A549 (cell line): Measurements from ENCODE around the gene PUM2. TPM values are rescaled to one million over a fixed set of nuclear protein-coding genes. Genes with fewer than 3 reads are reported as not detected.

Experiments
- ATAC-seq, 2 experiments: fragments of 200-7000 bp in 1 of 2; fragments of >200 bp in 1 of 2; cut with Nextera tagmentation in 1 of 2; cut with Tn5 transposase in 1 of 2; 3 replicates each; pipeline versions ENCODE4 v1.8.0 to v1.9.1; 2018 to 2020; ENCODE audit warnings: mild to moderate bottlenecking in 1 of 2, moderate library complexity in 1 of 2
- CTCF ChIA-PET: fragments of 300-600 bp; sonication (Branson Sonifier 250); formaldehyde crosslinking; extraction: SDS; loops from one replicate; lab custom pipeline; 2021; ENCODE audit warnings: antibody characterized with exemption, inconsistent platforms; lab: Yijun Ruan, JAX
- POLR2A ChIA-PET: fragments of 350-600 bp; formaldehyde crosslinking; extraction: SDS; loops from one replicate; lab custom pipeline; 2021; ENCODE audit warnings: antibody characterized with exemption, inconsistent platforms; lab: Yijun Ruan, JAX
- DNase-seq, 2 experiments: peaks; one replicate each; pipeline versions ENCODE4 v3.0.0 to v3.0.0-alpha.2; 2011 to 2016; ENCODE audit warnings: low read depth in 1 of 2, low spot score in 1 of 2
- FAIRE-seq: peaks from 2 replicates; lab custom pipeline; 2011; peaks lifted over from hg19 to GRCh38; lab: Jason Lieb, UNC
- H3K27ac ChIP-seq, 2 experiments: fragments of >200 bp; sonication (Bioruptor Twin); formaldehyde crosslinking; 3 replicates each; pipeline ENCODE4 v1.5.1; 2016 to 2017
- H3K4me1 ChIP-seq: fragments of >200 bp; sonication (Bioruptor Twin); formaldehyde crosslinking; 3 replicates; pipeline ENCODE4 v1.6.1; 2016
- H3K4me2 ChIP-seq: fragments of >200 bp; sonication (Bioruptor Twin); formaldehyde crosslinking; 3 replicates; pipeline ENCODE4 v1.6.1; 2016
- H3K4me3 ChIP-seq: fragments of >200 bp; sonication (Bioruptor Twin); formaldehyde crosslinking; 3 replicates; pipeline ENCODE4 v1.5.1; 2016
- H3K9me3 ChIP-seq: fragments of >200 bp; sonication (Bioruptor Twin); formaldehyde crosslinking; 3 replicates; pipeline ENCODE4 v1.6.1; 2016
- CBX2 ChIP-seq: fragments of 200-600 bp; sonication (generic); IDR thresholded peaks from 2 replicates; pipeline ENCODE4 v1.6.1; 2016; ENCODE audit warnings: low read depth, mild to moderate bottlenecking, borderline replicate concordance
- CBX8 ChIP-seq: fragments of 200-600 bp; sonication (generic); IDR thresholded peaks from 2 replicates; pipeline ENCODE4 v1.6.1; 2016
- CEBPB ChIP-seq, 2 experiments: fragments of >200 bp in 1 of 2; sonication (Bioruptor Twin) in 1 of 2; formaldehyde crosslinking in 1 of 2; IDR thresholded peaks; 2 replicates each; pipeline ENCODE4 v1.6.1; 2012 to 2016
- CHD4 ChIP-seq: fragments of 200-600 bp; sonication (generic); IDR thresholded peaks from 2 replicates; pipeline ENCODE4 v1.6.1; 2016; ENCODE audit warnings: antibody characterized with exemption, mild to moderate bottlenecking, borderline replicate concordance
- EHMT2 ChIP-seq: fragments of 200-600 bp; sonication (generic); IDR thresholded peaks from 2 replicates; pipeline ENCODE4 v1.6.1; 2016; ENCODE audit warnings: antibody characterized with exemption, low read depth, mild to moderate bottlenecking, moderate library complexity
- ESRRA ChIP-seq: fragments of 150-350 bp; IDR thresholded peaks from 2 replicates; pipeline ENCODE4 v1.6.1; 2014; ENCODE audit warnings: mild to moderate bottlenecking, low read length, borderline replicate concordance
- GATA3 ChIP-seq: IDR thresholded peaks from 2 replicates; pipeline ENCODE4 v1.6.1; 2012; ENCODE audit warnings: borderline replicate concordance
- HDAC2 ChIP-seq: fragments of 200-600 bp; sonication (generic); IDR thresholded peaks from 2 replicates; pipeline ENCODE4 v1.6.1; 2016
- HEYL ChIP-seq: fragments of 250-450 bp; sonication (Bioruptor Pico); IDR thresholded peaks from 2 replicates; pipeline ENCODE4 v1.8.0; 2021; ENCODE audit warnings: mild to moderate bottlenecking, moderate library complexity
- HOXA7 ChIP-seq: fragments of 250-450 bp; sonication (Bioruptor Pico); IDR thresholded peaks from 2 replicates; pipeline ENCODE4 v1.5.0; 2020; ENCODE audit warnings: mild to moderate bottlenecking, moderate library complexity
- JUN ChIP-seq, 2 experiments: fragments of >200 bp; sonication (Bioruptor Twin); formaldehyde crosslinking; IDR thresholded peaks; 2 replicates in 1 of 2; 3 replicates in 1 of 2; pipeline ENCODE4 v1.6.1; 2016 to 2017
- KDM5A ChIP-seq: fragments of 200-600 bp; sonication (generic); IDR thresholded peaks from 2 replicates; pipeline ENCODE4 v1.6.1; 2016; ENCODE audit warnings: antibody characterized with exemption, mild to moderate bottlenecking
- MAZ ChIP-seq: fragments of 150-350 bp; IDR thresholded peaks from 2 replicates; pipeline ENCODE4 v1.6.1; 2014; ENCODE audit warnings: antibody characterized with exemption, low read depth, low read length, borderline replicate concordance
- MYC ChIP-seq: IDR thresholded peaks from 2 replicates; pipeline ENCODE4 v1.6.1; 2012; ENCODE audit warnings: mild to moderate bottlenecking, inconsistent platforms, low read length, improper control_type of control experiment, borderline replicate concordance
- NFE2L2 ChIP-seq: fragments of 150-350 bp; conservative IDR thresholded peaks from 2 replicates; pipeline ENCODE4 v1.6.1; 2014; ENCODE audit warnings: low read length
- NPAS2 ChIP-seq: fragments of 250-450 bp; sonication (Bioruptor Pico); IDR thresholded peaks from 2 replicates; pipeline ENCODE4 v1.8.0; 2022; ENCODE audit warnings: mild to moderate bottlenecking, moderate library complexity, borderline replicate concordance
- NR3C1 ChIP-seq: fragments of >200 bp; sonication (Bioruptor Twin); formaldehyde crosslinking; IDR thresholded peaks from 3 replicates; pipeline ENCODE4 v1.6.1; 2017
- POLR2A ChIP-seq: IDR thresholded peaks from 2 replicates; pipeline ENCODE4 v1.6.1; 2012; ENCODE audit warnings: mild to moderate bottlenecking, low read length
- POLR2AphosphoS2 ChIP-seq: conservative IDR thresholded peaks from 2 replicates; pipeline ENCODE4 v1.6.1; 2012; ENCODE audit warnings: low read length, improper control_type of control experiment, inconsistent platforms
- RAD21 ChIP-seq, 2 experiments: fragments of >200 bp in 1 of 2; sonication (Bioruptor Twin) in 1 of 2; formaldehyde crosslinking in 1 of 2; IDR thresholded peaks in 1 of 2; conservative IDR thresholded peaks in 1 of 2; 2 replicates in 1 of 2; 3 replicates in 1 of 2; pipeline ENCODE4 v1.6.1; 2012 to 2018; ENCODE audit warnings: inconsistent platforms in 1 of 2
- RCOR1 ChIP-seq: fragments of 150-350 bp; IDR thresholded peaks from 2 replicates; pipeline ENCODE4 v1.6.1; 2014; ENCODE audit warnings: antibody characterized with exemption, low read length, low read depth
- SMC3 ChIP-seq: fragments of >200 bp; sonication (Bioruptor Twin); formaldehyde crosslinking; IDR thresholded peaks from 3 replicates; pipeline ENCODE4 v1.6.1; 2018; ENCODE audit warnings: inconsistent platforms
- TFCP2L1 ChIP-seq: fragments of 250-450 bp; sonication (Bioruptor Pico); IDR thresholded peaks from 2 replicates; pipeline ENCODE4 v1.5.0; 2021; ENCODE audit warnings: mild to moderate bottlenecking
- TP53 ChIP-seq: fragments of 250-450 bp; sonication (Bioruptor Pico); IDR thresholded peaks from 2 replicates; pipeline ENCODE4 v1.5.0; 2021; ENCODE audit warnings: mild to moderate bottlenecking, moderate library complexity
- ZSCAN20 ChIP-seq: fragments of 250-450 bp; sonication (Bioruptor Pico); IDR thresholded peaks from 2 replicates; pipeline ENCODE4 v1.8.0; 2022; ENCODE audit warnings: mild to moderate bottlenecking, moderate library complexity
- WGBS: methylation state at CpG from one replicate; pipeline ENCODE4 v1.1.6; 2017; ENCODE audit errors: missing lambda C conversion rate; 5-methylcytosine and 5-hydroxymethylcytosine counted together
- polyA plus RNA-seq, 4 experiments: library from polyadenylated mRNA; depleted of rRNA in 3 of 4; stranded (reverse); fragments of >200 nt; fragmentation: RNase III in 1 of 4; extraction: RNeasy Plus Mini Kit Qiagen cat#74134 plus additional on column Dnase treatment in 1 of 4; gene quantifications; 2 replicates in 3 of 4; 3 replicates in 1 of 4; pipeline ENCODE4 v1.2.3, GENCODE V29; 2011 to 2017
- TF ChIP-seq, protein P1 (sequence below): IDR thresholded peaks from 2 replicates; pipeline ENCODE4 v1.6.1; 2012; ENCODE audit warnings: low read depth, borderline replicate concordance
- TF ChIP-seq, protein P2 (sequence below): fragments of 150-350 bp; IDR thresholded peaks from 2 replicates; pipeline ENCODE4 v1.6.1; 2014; ENCODE audit warnings: low read depth, mild to moderate bottlenecking, low read length
- TF ChIP-seq, protein P3 (sequence below): fragments of >200 bp; sonication (Bioruptor Twin); formaldehyde crosslinking; IDR thresholded peaks from 3 replicates; pipeline ENCODE4 v1.5.1; 2016

Gene PUM2
- polyA plus RNA-seq, 2 of the 4 experiments (the other 2 are of a cell fraction): 44.6 to 94.2 TPM

DNA sequence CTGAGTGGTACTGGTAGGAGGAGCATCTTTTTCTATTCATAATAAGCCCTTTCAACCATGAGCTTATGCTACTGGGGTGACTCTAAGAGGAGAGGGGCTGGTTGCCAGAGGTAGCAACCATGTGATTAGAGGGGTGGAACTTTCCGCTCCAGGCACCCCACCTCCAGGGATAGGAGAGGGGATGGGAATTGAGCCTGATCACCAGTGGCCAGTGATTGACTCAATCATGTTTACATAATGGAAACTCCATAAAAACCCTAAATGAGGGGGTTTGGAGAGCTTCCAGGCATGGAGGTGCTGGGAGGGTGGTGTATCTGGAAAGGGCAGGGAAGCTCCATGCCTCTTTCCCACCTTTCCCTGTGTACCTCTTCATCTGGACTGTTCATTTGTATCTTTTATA is 49.7 kb upstream of the PUM2 start:
- DNase-seq (no peak), FAIRE-seq (no peak), ATAC-seq (no peak)
- WGBS: 93% methylated on average over 1 of the region's 1 CpG
- Histone ChIP-seq H3K4me1 (no peaks in the 10 kb centered on the region), H3K4me3 (no peak overlapping the region), H3K4me2 (no peak overlapping the region), H3K9me3 (no peaks in the 10 kb centered on the region), H3K27ac (no peak overlapping the region)
- ChIA-PET POLR2A (no interaction called here), CTCF (interaction anchor here (1.0 to 9.1 kb wide), 8 partner anchors 11 to 251 kb away, joined by 3 to 135 read pairs (median 43); partner anchors contain the start of gene HS1BP3)
- TF ChIP-seq NR3C1: no peak
- no peak for TF ChIP-seq KDM5A
- no peak for TF ChIP-seq NPAS2 (CRISPR knock-in tag)
- TF ChIP-seq GATA3: no peak
- TF ChIP-seq CEBPB (IDR thresholded peaks at IDR 0.05): no peak
- no peak for TF ChIP-seq ESRRA
- TF ChIP-seq, protein P1, sequence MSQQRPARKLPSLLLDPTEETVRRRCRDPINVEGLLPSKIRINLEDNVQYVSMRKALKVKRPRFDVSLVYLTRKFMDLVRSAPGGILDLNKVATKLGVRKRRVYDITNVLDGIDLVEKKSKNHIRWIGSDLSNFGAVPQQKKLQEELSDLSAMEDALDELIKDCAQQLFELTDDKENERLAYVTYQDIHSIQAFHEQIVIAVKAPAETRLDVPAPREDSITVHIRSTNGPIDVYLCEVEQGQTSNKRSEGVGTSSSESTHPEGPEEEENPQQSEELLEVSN: no peak
- no peak for TF ChIP-seq HEYL
- no peak for TF ChIP-seq EHMT2
- TF ChIP-seq JUN (IDR thresholded peaks at IDR 0.05): no peak
- no peak for TF ChIP-seq MYC
- TF ChIP-seq CBX2: no peak
- no peak for TF ChIP-seq TP53 (CRISPR knock-in tag)

DNA sequence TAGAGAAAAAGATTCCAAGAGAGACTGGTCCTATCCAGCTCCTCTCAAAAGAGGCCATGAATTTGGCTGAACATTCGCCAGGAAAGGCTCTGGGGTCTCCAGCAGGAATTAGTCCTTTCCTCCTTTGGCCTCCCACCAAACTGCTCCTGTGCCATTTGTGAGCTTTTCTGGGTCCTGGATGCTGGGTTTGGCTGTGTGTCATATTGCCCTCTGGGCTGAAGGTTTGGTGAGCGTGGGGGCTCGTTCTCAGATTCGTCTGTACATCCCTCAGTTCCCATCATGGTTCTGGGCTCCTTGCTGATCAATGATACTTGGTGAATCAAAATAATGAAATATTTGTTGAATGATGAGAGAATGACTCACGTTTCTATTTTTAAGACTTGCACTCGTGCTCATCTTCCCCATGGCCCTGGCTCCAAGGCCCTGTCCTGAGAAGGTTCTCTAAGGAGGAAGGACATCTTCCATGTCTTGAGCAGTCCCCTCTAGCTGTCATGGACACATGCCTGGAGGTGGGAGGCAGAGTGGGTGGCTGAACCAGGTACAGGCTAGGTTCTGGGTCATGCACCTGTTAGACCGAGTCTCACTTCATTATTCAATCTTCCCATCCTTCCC is 48.4 kb upstream of the PUM2 start:
- Histone ChIP-seq H3K4me1 (no peaks in the 10 kb centered on the region), H3K9me3 (no peaks in the 10 kb centered on the region), H3K27ac (no peak overlapping the region), H3K4me3 (no peak overlapping the region)
- FAIRE-seq (no peak), ATAC-seq (no peak), DNase-seq (no peak)
- 54% methylated on average over 7 of the region's 7 CpGs for WGBS
- ChIA-PET CTCF (interaction anchor here (0.6 to 9.1 kb wide), 14 partner anchors 13 to 252 kb away, joined by 3 to 135 read pairs (median 5); partner anchors contain the start of gene HS1BP3), POLR2A (no interaction called here)
- TF ChIP-seq ESRRA (no peak), HDAC2 (no peak), CBX8 (no peak), HOXA7 (CRISPR knock-in tag) (no peak), CHD4 (no peak), POLR2AphosphoS2 (no peak), NFE2L2 (no peak), ZSCAN20 (CRISPR knock-in tag) (no peak)
- TF ChIP-seq, protein P2, sequence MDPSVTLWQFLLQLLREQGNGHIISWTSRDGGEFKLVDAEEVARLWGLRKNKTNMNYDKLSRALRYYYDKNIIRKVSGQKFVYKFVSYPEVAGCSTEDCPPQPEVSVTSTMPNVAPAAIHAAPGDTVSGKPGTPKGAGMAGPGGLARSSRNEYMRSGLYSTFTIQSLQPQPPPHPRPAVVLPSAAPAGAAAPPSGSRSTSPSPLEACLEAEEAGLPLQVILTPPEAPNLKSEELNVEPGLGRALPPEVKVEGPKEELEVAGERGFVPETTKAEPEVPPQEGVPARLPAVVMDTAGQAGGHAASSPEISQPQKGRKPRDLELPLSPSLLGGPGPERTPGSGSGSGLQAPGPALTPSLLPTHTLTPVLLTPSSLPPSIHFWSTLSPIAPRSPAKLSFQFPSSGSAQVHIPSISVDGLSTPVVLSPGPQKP: no peak
- TF ChIP-seq, all 56 proteins: peak for 0
- no peak overlapping the region for H3K4me2 ChIP-seq

DNA sequence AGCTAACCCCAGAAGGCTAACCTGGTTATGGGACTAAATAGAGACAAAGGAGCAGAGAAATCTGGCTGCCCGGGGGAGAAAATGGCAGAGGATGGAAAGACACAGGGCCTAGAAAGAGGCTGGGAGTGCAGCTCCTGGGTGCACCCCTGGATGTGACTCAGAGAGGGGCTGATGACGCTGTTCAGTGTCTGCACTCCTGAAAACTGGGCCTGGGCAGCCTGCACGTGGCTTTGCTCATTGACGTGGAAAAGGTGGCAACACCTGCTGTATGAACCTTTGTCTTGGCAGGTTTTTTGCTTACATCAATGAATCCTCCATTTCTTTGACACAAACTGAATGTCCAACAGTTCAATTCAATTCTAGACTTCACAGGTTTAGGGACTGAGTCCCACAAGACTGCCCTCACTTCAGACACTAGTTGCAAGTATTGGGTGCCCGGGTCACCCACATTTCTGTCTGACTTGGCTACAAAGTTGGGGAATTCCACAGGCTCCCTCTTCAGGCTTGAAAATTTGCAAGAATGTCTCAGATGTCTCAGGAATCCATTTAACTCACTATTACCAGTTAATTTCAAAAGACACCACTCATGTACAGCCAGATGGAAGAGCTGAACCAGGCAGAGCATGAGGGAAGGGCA is 47.3 kb upstream of the PUM2 start:
- no peaks in the 10 kb centered on the region for H3K9me3 ChIP-seq
- H3K4me1 ChIP-seq: no peaks in the 10 kb centered on the region
- 41% methylated on average over 5 of the region's 5 CpGs for WGBS
- ChIA-PET CTCF (interaction anchor here (0.8 to 9.1 kb wide), 13 partner anchors 14 to 253 kb away, joined by 3 to 135 read pairs (median 20); partner anchors contain the start of gene HS1BP3), POLR2A (interaction anchor here (2.8 kb wide), 1 partner anchor 49 kb away, joined by 17 read pairs; the partner anchor contains the start of gene RHOB)
- H3K4me3 ChIP-seq: no peak overlapping the region
- TF ChIP-seq, protein P3, sequence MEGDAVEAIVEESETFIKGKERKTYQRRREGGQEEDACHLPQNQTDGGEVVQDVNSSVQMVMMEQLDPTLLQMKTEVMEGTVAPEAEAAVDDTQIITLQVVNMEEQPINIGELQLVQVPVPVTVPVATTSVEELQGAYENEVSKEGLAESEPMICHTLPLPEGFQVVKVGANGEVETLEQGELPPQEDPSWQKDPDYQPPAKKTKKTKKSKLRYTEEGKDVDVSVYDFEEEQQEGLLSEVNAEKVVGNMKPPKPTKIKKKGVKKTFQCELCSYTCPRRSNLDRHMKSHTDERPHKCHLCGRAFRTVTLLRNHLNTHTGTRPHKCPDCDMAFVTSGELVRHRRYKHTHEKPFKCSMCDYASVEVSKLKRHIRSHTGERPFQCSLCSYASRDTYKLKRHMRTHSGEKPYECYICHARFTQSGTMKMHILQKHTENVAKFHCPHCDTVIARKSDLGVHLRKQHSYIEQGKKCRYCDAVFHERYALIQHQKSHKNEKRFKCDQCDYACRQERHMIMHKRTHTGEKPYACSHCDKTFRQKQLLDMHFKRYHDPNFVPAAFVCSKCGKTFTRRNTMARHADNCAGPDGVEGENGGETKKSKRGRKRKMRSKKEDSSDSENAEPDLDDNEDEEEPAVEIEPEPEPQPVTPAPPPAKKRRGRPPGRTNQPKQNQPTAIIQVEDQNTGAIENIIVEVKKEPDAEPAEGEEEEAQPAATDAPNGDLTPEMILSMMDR: no peak
- TF ChIP-seq, protein P1: no peak
- TF ChIP-seq, protein P2: no peak
- TF ChIP-seq ZSCAN20 (CRISPR knock-in tag) (no peak), CBX8 (no peak), NR3C1 (no peak), ESRRA (no peak), CEBPB (IDR thresholded peaks at IDR 0.05) (no peak), POLR2A (no peak), MYC (no peak), TFCP2L1 (CRISPR knock-in tag) (no peak), MAZ (no peak), RAD21 (conservative IDR thresholded peaks at IDR 0.05 in 1 of 2, IDR thresholded peaks at IDR 0.05 in 1 of 2) (no peak), SMC3 (no peak), JUN (IDR thresholded peaks at IDR 0.05) (no peak), RCOR1 (no peak)
- ATAC-seq (no peak), DNase-seq (no peak), FAIRE-seq (no peak)
- H3K27ac ChIP-seq: no peak overlapping the region
- no peak overlapping the region for H3K4me2 ChIP-seq
